Measurements from ENCODE around the gene LIN28B. TPM values are rescaled to one million over a fixed set of nuclear protein-coding genes. Genes with fewer than 3 reads are reported as not detected.
A peak's percentile ranks its signal among the peaks of the same experiment; 100 is the strongest.

The LIN28B gene
- polyA plus RNA-seq (2011; rRNA removed) (5.7 and 7.2 TPM in 2 replicates), polyA plus RNA-seq (2017; fragmentation: RNase III; extraction: RNeasy Plus Mini Kit Qiagen cat#74134 plus additional on column Dnase treatment) (3.0 to 3.6 TPM (median 3.6 TPM) in 3 replicates), polyA minus RNA-seq (2011; rRNA and poly(A)+ RNA removed) (4.5 and 5.0 TPM in 2 replicates)
- 1.2 and 1.3 TPM in 2 replicates for polyA plus RNA-seq (2012; cell fraction: cytosol; rRNA removed)
- 0.67 and 1.1 TPM in 2 replicates for polyA plus RNA-seq (2012; cell fraction: nucleus; rRNA removed)

- WGBS (ENCODE audit: missing lambda C conversion rate): 1% methylated on average over 15 of the region's 15 CpGs
- TF ChIP-seq EHF (CRISPR knock-in tag; IDR thresholded peaks at IDR 0.05) (no peak), HOXA7 (CRISPR knock-in tag; IDR thresholded peaks at IDR 0.05) (no peak), PHF8 (IDR thresholded peaks at IDR 0.05; ENCODE audit: borderline replicate concordance, low read depth) (no peak), USF2 (IDR thresholded peaks at IDR 0.05) (peak; percentile 77), RAD21 (conservative IDR thresholded peaks at IDR 0.05 in 1 of 2, IDR thresholded peaks at IDR 0.05 in 1 of 2) (no peak), CBX2 (IDR thresholded peaks at IDR 0.05; ENCODE audit: borderline replicate concordance, low read depth) (no peak), SREBF2 (IDR thresholded peaks at IDR 0.05) (no peak), HMGXB4 (CRISPR knock-in tag; IDR thresholded peaks at IDR 0.05; ENCODE audit: borderline replicate concordance) (no peak), NR3C1 (IDR thresholded peaks at IDR 0.05) (no peak), BCL3 (IDR thresholded peaks at IDR 0.05) (no peak), NPAS2 (CRISPR knock-in tag; IDR thresholded peaks at IDR 0.05; ENCODE audit: borderline replicate concordance) (no peak), HOXB5 (CRISPR knock-in tag; IDR thresholded peaks at IDR 0.05) (no peak), MAX (IDR thresholded peaks at IDR 0.05) (peak; percentile 42; the same call in 1 of the 2 replicates), CEBPB (IDR thresholded peaks at IDR 0.05) (no peak), KDM5A (IDR thresholded peaks at IDR 0.05) (no peak), E2F6 (IDR thresholded peaks at IDR 0.05; ENCODE audit: borderline replicate concordance, low read depth) (peak; percentile 11; the same call in 1 of the 2 replicates), ESRRA (IDR thresholded peaks at IDR 0.05; ENCODE audit: borderline replicate concordance, low read length) (no peak), ZNF302 (CRISPR knock-in tag; IDR thresholded peaks at IDR 0.05) (no peak), FOSL2 (IDR thresholded peaks at IDR 0.05) (no peak), FOSL2 (CRISPR knock-in tag; IDR thresholded peaks at IDR 0.05) (peak; percentile 35; the same call in 1 of the 2 replicates), ATOH8 (CRISPR knock-in tag; IDR thresholded peaks at IDR 0.05; ENCODE audit: low read depth) (no peak), RCOR1 (IDR thresholded peaks at IDR 0.05; ENCODE audit: low read depth, low read length) (no peak), CTCF (IDR thresholded peaks at IDR 0.05) (no peak), ELK1 (IDR thresholded peaks at IDR 0.05; ENCODE audit: low read depth, low read length) (no peak), EHMT2 (IDR thresholded peaks at IDR 0.05; ENCODE audit: low read depth) (no peak), MAFK (IDR thresholded peaks at IDR 0.05; ENCODE audit: partially characterized antibody) (no peak), JUNB (IDR thresholded peaks at IDR 0.05) (no peak), NFE2L2 (conservative IDR thresholded peaks at IDR 0.05; ENCODE audit: low read length) (no peak), BHLHE40 (IDR thresholded peaks at IDR 0.05; ENCODE audit: low read depth, low read length) (no peak)
- peak within 1 kb of the TSS; percentile 91 to 96 for H3K27ac ChIP-seq
- peak within 1 kb of the TSS; percentile 87 for H3K4me2 ChIP-seq
- peaks cover 18% of the 10 kb centered on the region for H3K4me1 ChIP-seq
- ChIA-PET CTCF (interaction anchor here (0.6 to 1.6 kb wide), 5 partner anchors 58 to 596 kb away, joined by 3 to 8 read pairs (median 4); no protein-coding TSS in a partner anchor), POLR2A (interaction anchor here (1.2 to 1.9 kb wide), 2 partner anchors 97 to 167 kb away, joined by 3 to 15 read pairs; partner anchors contain the start of gene HACE1)
- DNase-seq (ENCODE audit: low read depth in 1 of 2, low spot score in 1 of 2) (peak in 1 of 2 experiments; percentile 60), FAIRE-seq (no peak), ATAC-seq (peak; percentile 33 to 43; a peak in 3 of 6 replicates)
- H3K9me3 ChIP-seq: no peaks in the 10 kb centered on the region
- peak within 1 kb of the TSS; percentile 79 for H3K4me3 ChIP-seq
Observed at GRCh38 chr6:104956731-104957294, at the start of gene LIN28B. LIN28B (plus strand) TSS chr6:104957107; CDS start chr6:104957251, 144 bp downstream.
